H1 (cell line): ENCODE data around the gene NRK. TPM values are rescaled to one million over a fixed set of nuclear protein-coding genes. Genes with fewer than 3 reads are reported as not detected.

Source experiments
- CTCF ChIA-PET: fragments of 300-600 bp; sonication (Branson Sonifier 250); formaldehyde crosslinking; loops from one replicate; lab custom pipeline; 2021; ENCODE audit not compliant: partially characterized antibody; lab: Charles Lee
- POLR2A ChIA-PET: fragments of 300-600 bp; sonication (Branson Sonifier 250); formaldehyde crosslinking; loops from one replicate; lab custom pipeline; 2021; ENCODE audit warnings: inconsistent platforms; ENCODE audit not compliant: partially characterized antibody; lab: Charles Lee
- DNase-seq, 2 experiments: peaks; one replicate each; pipeline versions ENCODE4 v3.0.0 to v3.0.0-alpha.2; 2010 to 2022; ENCODE audit warnings: low spot score in 2 of 2, low read depth in 1 of 2, mixed read lengths in 1 of 2
- FAIRE-seq: peaks from 2 replicates; lab custom pipeline; 2011; peaks lifted over from hg19 to GRCh38; lab: Jason Lieb, UNC
- H2AFZ ChIP-seq: 2 replicates; pipeline ENCODE4 v1.8.1; 2012; ENCODE audit warnings: low read length, inconsistent platforms
- H2AK5ac ChIP-seq: 2 replicates; pipeline ENCODE4 v1.6.1; 2013; ENCODE audit warnings: low read depth, low read length
- H2BK120ac ChIP-seq: replicated peaks from 2 replicates; pipeline ENCODE3; 2013; ENCODE audit warnings: low read depth, low read length, inconsistent platforms
- H2BK12ac ChIP-seq: 2 replicates; pipeline ENCODE4 v1.6.1; 2013; ENCODE audit warnings: low read depth, low read length
- H2BK15ac ChIP-seq: 2 replicates; pipeline ENCODE4 v1.6.1; 2013; ENCODE audit warnings: low read length
- H2BK20ac ChIP-seq: 2 replicates; pipeline ENCODE4 v1.6.1; 2013; ENCODE audit warnings: low read length
- H2BK5ac ChIP-seq: 2 replicates; pipeline ENCODE4 v1.6.1; 2013; ENCODE audit warnings: low read depth, low read length
- H3K14ac ChIP-seq: 2 replicates; pipeline ENCODE4 v1.6.1; 2013; ENCODE audit warnings: inconsistent platforms; ENCODE audit not compliant: insufficient read length
- H3K18ac ChIP-seq: 2 replicates; pipeline ENCODE4 v1.6.1; 2013; ENCODE audit warnings: low read length; ENCODE audit errors: extremely low read depth
- H3K23ac ChIP-seq: 2 replicates; pipeline ENCODE4 v1.6.1; 2013; ENCODE audit warnings: inconsistent platforms; ENCODE audit not compliant: insufficient read length
- H3K23me2 ChIP-seq: 2 replicates; pipeline ENCODE4 v1.6.1; 2013; ENCODE audit warnings: low read depth, low read length
- H3K27ac ChIP-seq: 2 replicates; pipeline ENCODE4 v1.6.1; 2011; ENCODE audit warnings: low read depth, low read length, inconsistent platforms
- H3K27me3 ChIP-seq, 4 experiments: replicated peaks in 1 of 4; 1 replicate in 1 of 4; 2 replicates in 3 of 4; pipeline versions ENCODE4 v1.6.1 to v1.8.1; 2011 to 2013; ENCODE audit warnings: low read length in 3 of 4, mild to moderate bottlenecking in 3 of 4, inconsistent platforms in 2 of 4, mixed read lengths in 2 of 4, moderate library complexity in 1 of 4; ENCODE audit not compliant: control insufficient read depth in 3 of 4, insufficient read depth in 3 of 4; ENCODE audit errors: extremely low read depth in 1 of 4
- H3K36me3 ChIP-seq, 4 experiments: 2 replicates each; pipeline versions ENCODE4 v1.6.1 to v1.8.1; 2011 to 2013; ENCODE audit warnings: mild to moderate bottlenecking in 4 of 4, low read length in 3 of 4, moderate library complexity in 2 of 4, control low read depth in 1 of 4, inconsistent platforms in 1 of 4; ENCODE audit not compliant: insufficient read depth in 4 of 4, control insufficient read depth in 2 of 4
- H3K4ac ChIP-seq: replicated peaks from 2 replicates; pipeline ENCODE3; 2013; ENCODE audit warnings: low read length, low read depth, mixed read lengths, inconsistent platforms; ENCODE audit not compliant: insufficient read length
- H3K4me1 ChIP-seq, 4 experiments: replicated peaks in 1 of 4; 1 replicate in 1 of 4; 2 replicates in 3 of 4; pipeline versions ENCODE4 v1.6.1 to v1.8.1; 2011 to 2013; ENCODE audit warnings: low read length in 3 of 4, inconsistent platforms in 2 of 4, mixed read lengths in 1 of 4; ENCODE audit not compliant: insufficient read depth in 4 of 4, control insufficient read depth in 3 of 4
- H3K4me2 ChIP-seq, 2 experiments: 2 replicates each; pipeline versions ENCODE4 v1.6.1 to v1.8.1; 2011 to 2013; ENCODE audit warnings: low read depth in 2 of 2, low read length in 2 of 2, control low read depth in 1 of 2, inconsistent platforms in 1 of 2, mild to moderate bottlenecking in 1 of 2; ENCODE audit not compliant: insufficient read depth in 1 of 2
- H3K4me3 ChIP-seq, 4 experiments: fragments of 200-600, 300-600 bp in 1 of 4; sonication (generic), shearing (Covaris generic), sonication (Bioruptor Twin) in 1 of 4; 2 replicates each; pipeline versions ENCODE4 v1.5.1 to v1.8.1; 2011 to 2016; ENCODE audit warnings: low read length in 4 of 4, low read depth in 3 of 4, control low read depth in 2 of 4, inconsistent platforms in 2 of 4, mild to moderate bottlenecking in 2 of 4, mixed read lengths in 1 of 4, moderate library complexity in 1 of 4; ENCODE audit not compliant: insufficient read depth in 2 of 4; ENCODE audit errors: extremely low read depth in 1 of 4
- H3K56ac ChIP-seq: replicated peaks from 2 replicates; pipeline ENCODE3; 2013; ENCODE audit warnings: low read depth, mild to moderate bottlenecking, mixed read lengths, low read length, inconsistent platforms; ENCODE audit not compliant: insufficient read length
- H3K79me1 ChIP-seq: 2 replicates; pipeline ENCODE4 v1.6.1; 2013; ENCODE audit warnings: low read depth, low read length, control low read depth
- H3K79me2 ChIP-seq, 2 experiments: 2 replicates each; pipeline versions ENCODE4 v1.6.1 to v1.8.1; 2012 to 2013; ENCODE audit warnings: low read length in 2 of 2, mild to moderate bottlenecking in 2 of 2, inconsistent platforms in 1 of 2; ENCODE audit not compliant: insufficient read depth in 2 of 2, control insufficient read depth in 1 of 2
- H3K9ac ChIP-seq, 4 experiments: replicated peaks in 1 of 4; 1 replicate in 1 of 4; 2 replicates in 3 of 4; pipeline versions ENCODE4 v1.6.1 to v1.8.1; 2011 to 2013; ENCODE audit warnings: low read depth in 3 of 4, low read length in 3 of 4, control low read depth in 2 of 4, mild to moderate bottlenecking in 2 of 4, moderate library complexity in 2 of 4, inconsistent platforms in 1 of 4; ENCODE audit errors: extremely low read depth in 1 of 4
- H3K9me3 ChIP-seq, 2 experiments: 2 replicates each; pipeline versions ENCODE4 v1.6.1 to v1.8.1; 2012 to 2013; ENCODE audit warnings: mild to moderate bottlenecking in 2 of 2, moderate library complexity in 2 of 2, control low read depth in 1 of 2, inconsistent platforms in 1 of 2, low read depth in 1 of 2, low read length in 1 of 2, mixed read lengths in 1 of 2; ENCODE audit not compliant: insufficient read depth in 2 of 2
- H4K20me1 ChIP-seq, 2 experiments: replicated peaks in 1 of 2; 2 replicates each; pipeline versions ENCODE3 to v1.8.1; 2011 to 2013; ENCODE audit warnings: inconsistent platforms in 2 of 2, low read length in 2 of 2, mild to moderate bottlenecking in 1 of 2; ENCODE audit not compliant: insufficient read depth in 2 of 2, control insufficient read depth in 1 of 2
- H4K5ac ChIP-seq: 2 replicates; pipeline ENCODE4 v1.6.1; 2013; ENCODE audit warnings: low read length, low read depth, mixed read lengths, inconsistent platforms; ENCODE audit not compliant: insufficient read length
- H4K8ac ChIP-seq: 2 replicates; pipeline ENCODE4 v1.8.0; 2013; ENCODE audit warnings: mild to moderate bottlenecking, moderate library complexity, low read length, inconsistent platforms; ENCODE audit not compliant: insufficient read depth; ENCODE audit errors: extremely low read depth
- H4K91ac ChIP-seq: replicated peaks from 2 replicates; pipeline ENCODE3; 2013; ENCODE audit warnings: low read length, mixed read lengths, inconsistent platforms; ENCODE audit not compliant: insufficient read length
- BCL11A ChIP-seq, 2 experiments: IDR thresholded peaks; one replicate each; pipeline ENCODE4 v1.6.1; 2011; ENCODE audit warnings: low read depth in 2 of 2, low read length in 2 of 2, mild to moderate bottlenecking in 2 of 2
- CTBP2 ChIP-seq: IDR thresholded peaks from 2 replicates; pipeline ENCODE4 v1.7.0; 2011; ENCODE audit warnings: borderline replicate concordance, mild to moderate bottlenecking, moderate library complexity, mixed read lengths, low read length; ENCODE audit not compliant: insufficient read depth, insufficient read length
- EGR1 ChIP-seq: IDR thresholded peaks from 2 replicates; pipeline ENCODE4 v1.6.1; 2011; ENCODE audit warnings: low read depth, low read length, borderline replicate concordance
- HDAC6 ChIP-seq: IDR thresholded peaks from one replicate; pipeline ENCODE4 v1.7.1; 2012; ENCODE audit warnings: low read depth, mild to moderate bottlenecking, inconsistent platforms, low read length, moderate library complexity
- POLR2A ChIP-seq, 2 experiments: IDR thresholded peaks; 1 replicate in 1 of 2; 2 replicates in 1 of 2; pipeline ENCODE4 v1.6.1; 2011; ENCODE audit warnings: low read depth in 2 of 2, low read length in 2 of 2, mild to moderate bottlenecking in 2 of 2; ENCODE audit errors: control extremely low read depth in 1 of 2
- POU5F1 ChIP-seq: IDR thresholded peaks from 2 replicates; pipeline ENCODE4 v1.6.1; 2011; ENCODE audit warnings: low read depth, mild to moderate bottlenecking, low read length, moderate library complexity
- SIN3A ChIP-seq, 2 experiments: IDR thresholded peaks in 1 of 2; conservative IDR thresholded peaks in 1 of 2; 2 replicates each; pipeline ENCODE4 v1.6.1; 2011 to 2012; ENCODE audit warnings: low read length in 2 of 2, improper control_type of control experiment in 1 of 2, low read depth in 1 of 2, mild to moderate bottlenecking in 1 of 2
- SIRT6 ChIP-seq: IDR thresholded peaks from one replicate; pipeline ENCODE4 v1.7.1; 2012; ENCODE audit warnings: low read length, inconsistent platforms
- SUZ12 ChIP-seq: fragments of 200-600 bp; sonication (generic); IDR thresholded peaks from 2 replicates; pipeline ENCODE4 v1.6.1; 2012; ENCODE audit warnings: mild to moderate bottlenecking, inconsistent platforms, low read length, moderate library complexity, mixed read lengths
- TBP ChIP-seq: IDR thresholded peaks from 2 replicates; pipeline ENCODE4 v1.6.1; 2011; ENCODE audit warnings: low read depth, low read length, improper control_type of control experiment
- YY1 ChIP-seq: IDR thresholded peaks from 2 replicates; pipeline ENCODE4 v1.6.1; 2011; ENCODE audit warnings: low read depth, mild to moderate bottlenecking, low read length
- WGBS, 2 experiments: shearing (Covaris generic) in 1 of 2; methylation state at CpG; one replicate each; pipeline versions ENCODE4 v1.1.6 to v1.1.7; 2013 to 2015; ENCODE audit warnings: low lambda C conversion rate in 2 of 2, mixed read lengths in 2 of 2, inconsistent platforms in 1 of 2, low coverage in 1 of 2, missing lambda C conversion rate in 1 of 2; ENCODE audit not compliant: insufficient replicate concordance in 2 of 2, insufficient coverage in 1 of 2, insufficient read length in 1 of 2; ENCODE audit errors: extremely low coverage in 1 of 2, missing lambda C conversion rate in 1 of 2; 5-methylcytosine and 5-hydroxymethylcytosine counted together
- polyA plus RNA-seq, 7 experiments: library from polyadenylated mRNA; depleted of rRNA in 3 of 7; stranded (reverse) in 5 of 7; unstranded in 2 of 7; fragments of >200 nt in 5 of 7; fragments of 200-250 nt in 2 of 7; gene quantifications; 1 replicate in 5 of 7; 2 replicates in 1 of 7; 4 replicates in 1 of 7; pipeline versions ENCODE4 v1.2.1 to v1.2.3, GENCODE V29; 2011 to 2013; ENCODE audit warnings: missing spikeins in 2 of 7, mixed read lengths in 2 of 7
- total RNA-seq: library from RNA; stranded (reverse); fragmentation: NEBNext Ultra II Directional; extraction: Animal tissue kit (Norgen Biotek cat#: 25700); gene quantifications from 2 replicates; pipeline ENCODE4 v1.2.1, GENCODE V29; 2021
- TF ChIP-seq, protein P1 (sequence below): IDR thresholded peaks from 2 replicates; pipeline ENCODE4 v1.6.1; 2012; ENCODE audit warnings: inconsistent platforms
- TF ChIP-seq, protein P2 (sequence below): IDR thresholded peaks from 2 replicates; pipeline ENCODE4 v1.6.1; 2011; ENCODE audit warnings: low read depth, mild to moderate bottlenecking, low read length; ENCODE audit not compliant: insufficient read depth

NRK gene
- total and polyA plus RNA-seq, 2 of the 8 experiments (the other 6 are each of a cell fraction or from before 2014, with no cell fraction given), result 0.86 to 8.3 TPM

DNA sequence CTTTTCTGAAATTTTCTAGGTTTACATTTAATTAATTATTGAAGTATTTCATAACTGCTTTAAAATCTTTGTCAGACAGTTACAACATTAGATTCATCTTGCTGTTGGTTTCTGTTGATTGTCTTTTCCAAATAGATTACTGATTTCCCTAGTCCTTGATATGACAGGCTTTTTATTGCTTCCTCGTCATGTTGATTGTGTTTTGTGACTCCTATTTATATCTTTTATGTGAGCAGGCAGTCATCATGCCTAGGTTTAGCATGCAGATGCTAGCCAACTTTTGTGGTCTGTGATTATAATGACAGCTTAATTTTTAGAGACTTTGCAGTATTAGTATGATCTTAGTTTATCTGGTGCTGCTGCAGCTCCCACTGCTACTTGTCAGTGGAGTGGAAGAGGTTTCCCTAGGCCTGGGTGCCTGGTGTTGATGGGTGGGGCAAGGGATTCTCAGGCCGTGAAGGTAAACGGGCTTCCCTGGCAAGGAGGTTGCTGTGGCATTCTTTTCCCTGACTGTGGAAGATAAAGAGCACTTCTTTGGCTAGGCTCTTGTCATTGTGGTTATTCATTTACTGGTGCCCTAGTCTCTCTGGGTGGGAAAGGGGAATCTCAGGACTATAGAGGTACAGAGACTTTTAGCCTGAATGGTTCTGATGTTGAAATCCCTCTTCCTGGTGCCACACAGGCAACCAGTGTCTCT is 150.5 kb downstream of the NRK start:
- Histone ChIP-seq H4K8ac (no peak overlapping the region), H3K9ac (no peak overlapping the region), H3K79me1 (no peaks in the 10 kb centered on the region), H3K23me2 (no peaks in the 10 kb centered on the region), H3K27ac (no peak overlapping the region), H2BK12ac (no peak overlapping the region), H3K4me1 (no peaks in the 10 kb centered on the region), H3K56ac (no peak overlapping the region), H2BK20ac (no peak overlapping the region), H2BK120ac (no peak overlapping the region), H3K4ac (no peak overlapping the region), H2BK5ac (no peak overlapping the region), H3K4me2 (no peak overlapping the region), H2AK5ac (no peak overlapping the region), H3K4me3 (no peak overlapping the region), H2BK15ac (no peak overlapping the region), H2AFZ (no peak overlapping the region), H4K91ac (no peak overlapping the region), H3K27me3 (no peaks in the 10 kb centered on the region), H3K23ac (no peak overlapping the region), H3K79me2 (no peaks in the 10 kb centered on the region), H3K36me3 (no peaks in the 10 kb centered on the region), H4K20me1 (no peaks in the 10 kb centered on the region), H3K18ac (no peak overlapping the region), H3K14ac (no peak overlapping the region), H4K5ac (no peak overlapping the region), H3K9me3 (no peaks in the 10 kb centered on the region)
- DNase-seq (no peak), FAIRE-seq (no peak)
- CTCF ChIA-PET, result no interaction called here
- POLR2A ChIA-PET, result no interaction called here
- WGBS, 2 experiments, result 81% methylated on average over 3 of the region's 3 CpGs; no CpG with 5 or more reads in 1 of the 2 experiments
- TF ChIP-seq BCL11A (IDR thresholded peaks at IDR 0.05; ENCODE audit: low read depth in 2 of 2, low read length in 2 of 2), result no peak
- no peak for TF ChIP-seq HDAC6
- TF ChIP-seq SUZ12, result no peak
- no peak for TF ChIP-seq SIRT6
- TF ChIP-seq, protein P1, sequence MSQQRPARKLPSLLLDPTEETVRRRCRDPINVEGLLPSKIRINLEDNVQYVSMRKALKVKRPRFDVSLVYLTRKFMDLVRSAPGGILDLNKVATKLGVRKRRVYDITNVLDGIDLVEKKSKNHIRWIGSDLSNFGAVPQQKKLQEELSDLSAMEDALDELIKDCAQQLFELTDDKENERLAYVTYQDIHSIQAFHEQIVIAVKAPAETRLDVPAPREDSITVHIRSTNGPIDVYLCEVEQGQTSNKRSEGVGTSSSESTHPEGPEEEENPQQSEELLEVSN, result no peak
- TF ChIP-seq, protein P2, sequence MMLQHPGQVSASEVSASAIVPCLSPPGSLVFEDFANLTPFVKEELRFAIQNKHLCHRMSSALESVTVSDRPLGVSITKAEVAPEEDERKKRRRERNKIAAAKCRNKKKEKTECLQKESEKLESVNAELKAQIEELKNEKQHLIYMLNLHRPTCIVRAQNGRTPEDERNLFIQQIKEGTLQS, result no peak
- no peak for TF ChIP-seq SIN3A (conservative IDR thresholded peaks at IDR 0.05 in 1 of 2, IDR thresholded peaks at IDR 0.05 in 1 of 2; ENCODE audit: low read depth in 1 of 2, low read length in 2 of 2)
- no peak for TF ChIP-seq CTBP2
- TF ChIP-seq TBP, result no peak
- TF ChIP-seq POU5F1, result no peak
- TF ChIP-seq EGR1, result no peak
- no peak for TF ChIP-seq POLR2A (IDR thresholded peaks at IDR 0.05; ENCODE audit: control extremely low read depth in 1 of 2, low read depth in 2 of 2, low read length in 2 of 2)
- no peak for TF ChIP-seq YY1
